Hepatic stellate cell (primary cell): Measurements from ENCODE around the gene ARMC6.
"Not testable (repeated sequence)": the region's sequence is repeated elsewhere in the genome, so short reads cannot be mapped to it uniquely, and the experiment has no call there.

ENCODE experiments used
- DNase-seq: peaks from one replicate; pipeline ENCODE4 v3.0.0; 2011; ENCODE audit warnings: low spot score

ARMC6 gene

DNA sequence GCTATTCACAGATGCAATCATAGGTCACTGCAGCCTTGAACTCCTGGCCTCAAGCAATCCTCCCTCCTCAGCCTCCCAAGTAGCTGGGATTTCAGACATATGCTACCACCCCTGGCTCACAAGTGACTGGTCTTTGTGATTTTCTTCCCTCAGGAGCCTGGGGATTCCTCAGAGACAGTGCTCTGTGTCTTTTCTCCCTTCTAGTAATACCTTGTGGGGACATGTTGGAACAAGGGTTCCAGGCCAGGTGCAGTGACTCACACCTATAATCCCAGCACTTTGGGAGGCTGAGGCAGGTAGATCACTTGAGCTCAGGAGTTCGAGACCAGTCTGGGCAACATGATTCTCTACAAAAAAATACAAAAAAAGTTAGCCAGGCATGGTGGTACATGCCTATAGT is 10.0 kb upstream of the ARMC6 start:
- not testable (repeated sequence) for DNase-seq

DNA sequence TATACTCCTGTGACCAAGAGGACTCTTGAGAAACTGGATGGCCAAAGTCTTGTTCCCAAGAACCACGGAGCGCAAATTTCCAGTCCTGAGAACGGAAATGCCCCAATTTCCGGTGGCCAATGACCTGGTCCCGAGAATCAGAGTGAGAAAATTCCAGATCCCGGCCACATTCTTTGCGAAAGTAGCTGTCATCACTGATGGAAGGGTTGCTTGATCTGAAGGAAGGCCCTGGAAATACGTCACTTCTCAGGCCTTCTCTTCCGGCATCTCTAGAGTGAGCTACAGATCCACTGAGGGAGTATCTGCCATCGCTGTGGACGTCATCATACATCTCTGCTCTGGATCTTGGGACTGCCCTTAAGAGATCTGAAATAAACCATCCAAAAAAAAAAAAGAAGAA is 7.5 kb upstream of the ARMC6 start:
- no peak for DNase-seq

DNA sequence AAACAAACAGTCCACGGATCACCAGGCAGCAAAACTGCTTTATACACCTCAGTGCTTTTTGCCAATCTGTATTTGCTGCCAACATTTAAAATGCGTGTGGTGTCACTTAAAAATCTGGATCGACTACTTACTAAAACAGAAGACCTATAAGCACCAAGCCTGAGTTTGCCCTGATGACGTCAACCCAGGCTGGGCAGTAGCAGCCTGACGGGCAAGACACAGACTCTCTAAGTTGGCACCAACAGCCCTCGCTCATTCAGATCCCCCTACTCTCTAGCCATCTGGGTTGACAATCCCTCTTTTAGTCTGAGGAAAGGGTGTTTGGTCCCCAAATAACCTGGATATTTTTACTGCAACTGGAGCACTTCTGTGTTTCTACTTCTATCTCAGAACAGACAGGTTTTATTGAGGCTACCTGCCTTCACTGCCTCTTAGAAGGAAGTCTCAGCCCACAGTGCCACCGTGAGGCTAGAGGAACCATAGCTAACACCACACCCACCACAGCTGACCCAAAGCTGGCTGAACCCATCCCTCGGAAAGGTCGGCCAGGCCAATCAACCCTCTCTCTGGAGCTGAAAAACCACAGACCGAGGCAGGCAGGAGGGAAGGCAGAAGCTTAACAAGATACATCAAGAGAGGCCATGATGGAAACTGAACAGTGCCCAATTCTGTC is 7.0 kb upstream of the ARMC6 start:
- DNase-seq: no peak

DNA sequence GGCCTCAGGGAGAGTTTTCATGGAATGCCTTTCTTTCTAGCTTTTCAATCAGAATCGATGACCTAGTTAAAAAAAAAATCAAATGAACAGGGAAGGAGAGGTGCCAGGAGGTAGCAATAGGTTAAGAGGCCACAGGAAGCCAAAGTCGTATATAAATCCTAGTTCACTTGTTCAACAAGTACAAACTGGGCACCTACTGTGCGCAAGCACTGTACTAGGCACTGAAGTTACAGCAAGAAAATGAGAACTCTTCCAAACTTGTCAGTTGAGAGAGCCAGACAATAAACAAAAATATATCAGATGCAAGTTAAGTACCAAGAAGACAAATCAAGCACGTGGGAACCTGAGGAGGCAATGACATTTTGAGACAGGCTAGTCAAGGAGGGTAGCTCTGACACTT is 6.2 kb upstream of the ARMC6 start:
- no peak for DNase-seq

DNA sequence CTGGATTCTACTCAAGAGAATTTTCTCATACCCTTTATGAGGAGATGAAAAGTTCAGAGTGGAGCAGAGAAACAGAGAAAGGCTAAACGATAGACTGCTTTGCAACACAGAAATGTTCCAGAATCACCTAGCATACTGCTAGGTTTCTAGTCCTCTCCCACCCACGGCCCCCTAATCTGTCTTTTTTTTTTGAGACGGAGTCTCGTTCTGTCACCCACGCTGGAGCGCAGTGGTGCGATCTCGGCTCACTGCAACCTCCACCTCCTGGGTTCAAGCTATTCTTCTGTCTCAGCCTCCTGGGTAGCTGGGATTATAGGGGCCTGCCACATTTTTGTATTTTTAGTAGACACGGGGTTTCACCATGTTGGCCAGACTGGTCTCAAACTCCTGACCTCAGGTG is 4.9 kb upstream of the ARMC6 start:
- DNase-seq: no peak

DNA sequence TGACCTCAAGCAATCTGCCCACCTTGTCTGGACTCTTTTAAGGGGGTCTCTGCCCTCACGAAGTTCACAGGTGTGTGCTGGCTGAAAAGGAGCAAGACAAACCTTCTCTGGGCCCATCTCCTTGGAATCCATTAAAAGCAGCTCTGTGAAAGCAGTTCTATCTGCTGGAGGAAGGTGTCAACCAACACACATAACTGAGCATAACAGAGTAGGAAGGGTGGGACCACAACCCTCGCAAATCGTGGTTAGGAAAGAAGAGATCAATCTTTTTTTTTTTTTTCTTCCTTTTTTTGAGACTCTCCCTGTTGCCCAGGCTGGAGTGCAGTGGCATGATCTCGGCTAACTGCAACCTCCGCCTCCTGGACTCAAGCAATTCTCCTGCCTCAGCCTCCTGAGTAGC is 1.5 kb upstream of the ARMC6 start:
- DNase-seq: no peak

DNA sequence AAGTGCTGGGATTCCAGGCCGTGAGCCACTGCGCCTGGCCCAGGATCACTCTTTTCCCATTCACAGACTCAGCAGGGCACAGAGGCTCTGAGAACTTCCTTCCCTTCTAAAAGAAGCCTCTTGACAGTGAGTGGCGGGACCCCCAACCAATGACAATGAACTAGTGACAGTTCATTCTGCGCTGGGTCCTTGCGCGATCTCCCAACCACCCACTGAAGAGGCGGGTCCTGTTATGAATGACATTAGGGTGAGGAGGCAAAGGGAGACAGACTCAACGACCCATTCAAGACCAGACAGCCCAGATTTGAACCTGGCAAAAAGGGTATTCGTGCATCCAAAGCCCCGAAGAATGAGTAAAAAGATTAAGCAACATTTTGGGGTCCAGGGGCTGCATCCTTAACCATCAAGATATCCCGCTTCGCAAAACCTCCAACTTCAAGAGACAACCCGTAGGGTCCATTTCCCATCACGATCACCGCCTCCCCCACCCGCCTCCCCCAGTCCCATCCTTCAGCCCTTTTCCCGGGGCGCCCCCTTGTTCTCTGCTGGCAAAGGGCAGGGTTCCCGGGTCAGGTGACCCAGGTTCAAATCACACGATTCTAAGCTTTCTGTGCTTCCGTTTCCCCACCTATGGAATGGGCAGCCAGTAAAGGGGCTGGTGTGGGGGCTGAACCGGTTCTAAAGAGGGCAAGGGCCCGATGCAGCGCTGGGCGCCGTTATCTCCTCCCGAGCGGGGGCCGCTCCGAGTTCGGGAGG is 805 bp upstream of the ARMC6 start:
- DNase-seq: peak; percentile 98

DNA sequence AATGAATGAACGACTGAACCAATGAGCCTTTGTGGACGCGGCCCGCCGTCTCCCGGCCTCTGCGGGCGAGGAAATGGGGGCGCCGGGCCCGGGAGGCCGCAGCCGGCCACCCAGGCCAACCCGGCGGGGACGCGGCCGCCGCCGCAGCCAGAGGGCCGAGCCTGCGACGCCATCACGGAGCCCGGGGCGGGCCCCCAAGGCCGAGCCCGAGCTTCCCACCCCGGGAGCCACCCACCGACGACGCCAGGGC is 302 bp upstream of the ARMC6 start:
- no peak for DNase-seq

DNA sequence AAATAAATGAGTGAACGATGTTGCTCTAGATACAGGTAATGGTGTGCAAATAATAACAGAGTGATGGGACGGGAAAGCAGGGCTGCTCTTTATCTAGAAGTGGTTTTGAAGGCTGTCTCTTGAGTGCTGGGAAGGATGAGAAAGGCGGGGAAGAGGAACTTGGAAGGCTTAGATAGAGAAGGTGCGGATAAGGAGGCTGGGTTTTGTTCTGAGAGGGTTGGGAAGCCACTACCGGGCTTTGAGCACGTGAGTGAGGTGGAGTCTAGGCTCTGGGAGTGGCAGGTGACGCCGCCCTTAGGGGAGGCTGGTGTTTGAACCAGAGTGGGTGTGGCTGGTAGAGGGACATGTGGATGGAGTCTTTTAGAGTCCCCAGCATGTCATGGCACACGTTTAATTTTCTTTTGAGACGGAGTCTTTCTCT is 811 bp downstream of the ARMC6 start:
- peak; percentile 72 for DNase-seq

DNA sequence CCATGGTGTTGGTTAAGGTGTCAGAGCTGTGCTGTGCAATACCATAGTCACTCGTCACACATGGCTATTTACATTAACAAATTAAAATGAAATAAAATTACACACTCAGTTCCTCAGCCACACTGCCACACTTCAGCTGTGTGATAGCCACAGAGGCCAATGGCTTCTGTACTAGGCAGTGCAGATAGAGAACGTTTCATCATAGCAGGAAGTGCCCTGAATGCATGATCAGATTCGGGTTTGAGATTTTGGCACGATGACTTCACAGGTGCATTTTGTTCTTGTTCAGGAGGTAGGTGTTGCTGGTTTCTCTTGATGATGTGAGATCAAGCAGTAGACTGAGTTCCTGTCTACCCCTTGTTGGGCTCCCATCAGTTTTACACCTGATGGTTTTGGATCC is 6.5 kb downstream of the ARMC6 start:
- no peak for DNase-seq

DNA sequence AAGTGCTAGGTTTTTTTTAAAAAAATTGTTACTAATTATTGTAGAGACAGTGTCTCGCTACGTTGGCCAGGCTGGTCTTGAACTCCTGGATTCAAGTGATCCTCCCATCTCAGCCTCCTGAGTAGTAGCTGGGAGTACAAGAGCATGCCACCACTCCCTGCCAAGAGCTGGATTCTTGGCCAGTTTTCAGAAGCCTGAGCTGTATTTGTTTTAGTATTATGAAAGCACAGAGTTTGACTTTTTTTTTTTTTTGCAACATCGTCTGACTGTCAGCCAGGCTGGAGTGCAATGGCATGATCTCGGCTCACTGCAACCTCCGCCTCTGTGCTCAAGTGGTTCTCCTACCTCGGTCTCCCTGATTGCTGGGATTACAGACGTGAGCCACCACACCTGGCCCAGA is 7.0 kb downstream of the ARMC6 start:
- DNase-seq: peak; percentile 49

DNA sequence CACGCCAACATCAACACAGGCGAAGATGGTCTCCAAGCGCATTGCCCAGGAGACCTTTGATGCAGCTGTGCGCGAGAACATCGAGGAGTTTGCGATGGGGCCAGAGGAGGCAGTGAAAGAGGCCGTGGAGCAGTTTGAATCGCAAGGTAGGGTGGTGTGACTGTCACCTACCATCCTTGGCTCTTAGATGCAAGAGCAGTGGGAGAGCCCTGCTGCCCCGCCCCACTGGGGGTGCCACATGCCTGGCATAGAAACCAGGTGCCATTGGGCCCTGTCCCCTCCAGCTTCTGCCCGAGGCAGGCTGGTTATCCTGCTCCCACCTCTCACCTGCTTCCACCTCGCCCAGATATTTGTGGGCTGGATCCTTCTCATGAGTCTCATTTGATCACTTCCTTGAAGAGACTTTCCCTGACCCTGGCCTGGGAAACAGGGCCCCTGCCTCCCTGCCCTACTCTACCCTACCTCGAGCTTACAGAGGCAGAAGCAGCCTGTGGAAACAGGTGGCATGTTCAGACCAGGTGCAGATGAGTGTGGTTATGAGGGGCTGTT is 9.4 kb downstream of the ARMC6 start:
- no peak for DNase-seq

DNA sequence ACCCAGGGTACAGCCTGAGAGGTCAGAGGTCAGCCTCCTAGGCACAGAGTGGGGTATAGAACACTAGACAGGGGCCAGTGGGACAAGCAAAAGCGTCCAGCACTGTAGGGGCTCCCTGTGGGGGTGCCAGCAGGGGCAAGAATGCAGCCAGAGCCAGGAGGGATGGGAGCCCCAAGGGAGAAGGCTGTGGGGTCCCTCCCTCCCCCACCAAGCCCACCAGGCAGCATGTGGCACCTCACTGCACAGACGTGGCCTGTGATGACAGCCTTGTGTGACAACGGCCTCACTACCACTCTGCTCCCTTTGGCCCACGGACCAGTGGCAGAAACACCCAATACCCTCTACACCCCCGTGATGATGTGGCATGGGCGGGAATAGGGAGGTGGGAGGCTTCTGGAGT is 10.1 kb downstream of the ARMC6 start:
- no peak for DNase-seq

DNA sequence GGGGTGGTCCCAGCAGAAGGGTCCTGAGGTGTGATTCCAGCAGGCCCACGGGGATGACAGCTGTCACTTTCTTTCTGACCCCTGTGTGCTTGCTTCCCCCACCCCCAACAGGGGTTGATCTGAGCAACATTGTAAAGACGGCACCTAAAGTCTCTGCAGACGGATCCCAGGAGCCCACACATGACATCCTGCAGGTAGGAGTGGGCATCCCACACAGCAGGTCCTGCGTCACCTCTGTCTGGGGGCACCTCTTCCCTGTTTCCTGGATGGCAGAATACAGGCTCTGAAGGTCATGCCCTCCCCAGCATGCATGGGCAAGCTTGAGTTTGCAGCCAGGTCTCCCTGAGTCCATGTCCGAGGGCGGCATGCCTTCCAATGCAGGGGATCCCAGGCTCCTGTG is 10.5 kb downstream of the ARMC6 start:
- no peak for DNase-seq

DNA sequence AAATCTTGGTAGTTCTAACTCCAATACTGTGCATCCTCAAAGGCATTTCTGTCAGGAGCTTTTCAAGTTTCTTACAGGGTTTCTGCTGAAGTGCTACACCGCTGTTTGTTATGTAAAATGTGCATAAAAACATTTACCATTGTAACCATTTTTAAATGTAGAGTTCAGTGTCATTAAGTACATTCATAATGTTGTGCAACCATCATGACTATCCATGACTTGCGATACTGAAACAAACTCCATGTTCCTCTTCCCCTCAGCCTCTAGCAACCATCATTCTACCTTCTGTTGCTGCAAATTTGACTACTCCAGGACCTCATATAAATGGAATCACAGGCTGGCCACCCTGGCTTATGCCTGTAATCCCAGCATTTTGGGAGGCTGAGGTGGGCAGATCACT is 16.0 kb downstream of the ARMC6 start:
- no peak for DNase-seq

DNA sequence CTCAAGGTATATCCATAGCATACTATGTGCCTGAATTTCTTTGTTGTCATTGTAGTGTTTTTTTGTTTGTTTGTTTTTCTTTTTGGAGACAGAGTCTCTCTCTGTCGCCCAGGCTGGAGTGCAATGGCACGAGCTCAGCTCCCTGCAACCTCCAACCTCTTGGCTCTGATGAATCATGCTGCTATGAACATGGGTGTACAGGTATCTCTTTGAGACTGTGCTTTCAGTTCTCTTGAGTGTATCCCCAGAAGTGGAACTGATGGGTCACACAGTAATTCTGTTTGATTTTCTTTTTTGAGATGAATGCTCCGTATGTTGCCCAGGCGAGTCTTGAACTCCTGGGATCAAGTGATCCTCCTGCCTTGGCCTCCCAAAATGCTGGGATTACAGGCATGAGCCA is 16.7 kb downstream of the ARMC6 start:
- DNase-seq: no peak

DNA sequence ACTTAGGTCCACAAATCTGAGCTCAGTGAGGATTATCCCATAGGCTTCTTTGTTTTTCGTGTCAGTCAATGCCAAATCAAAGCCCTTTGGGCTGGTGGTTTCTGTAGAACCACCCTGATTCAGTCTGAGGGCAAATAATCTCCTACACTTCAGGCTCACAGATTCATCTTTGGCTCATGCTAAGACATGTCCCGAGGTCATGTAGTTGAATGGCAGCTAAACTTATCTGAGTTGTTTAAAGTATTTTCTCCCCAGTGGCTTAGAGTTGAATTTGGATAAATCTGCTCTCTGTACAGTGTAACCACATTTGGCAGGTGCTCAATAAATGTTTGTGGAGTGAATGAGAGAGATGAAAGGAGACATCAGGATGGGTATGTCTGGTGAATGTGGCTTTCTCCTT is 17.3 kb downstream of the ARMC6 start:
- DNase-seq: no peak

DNA sequence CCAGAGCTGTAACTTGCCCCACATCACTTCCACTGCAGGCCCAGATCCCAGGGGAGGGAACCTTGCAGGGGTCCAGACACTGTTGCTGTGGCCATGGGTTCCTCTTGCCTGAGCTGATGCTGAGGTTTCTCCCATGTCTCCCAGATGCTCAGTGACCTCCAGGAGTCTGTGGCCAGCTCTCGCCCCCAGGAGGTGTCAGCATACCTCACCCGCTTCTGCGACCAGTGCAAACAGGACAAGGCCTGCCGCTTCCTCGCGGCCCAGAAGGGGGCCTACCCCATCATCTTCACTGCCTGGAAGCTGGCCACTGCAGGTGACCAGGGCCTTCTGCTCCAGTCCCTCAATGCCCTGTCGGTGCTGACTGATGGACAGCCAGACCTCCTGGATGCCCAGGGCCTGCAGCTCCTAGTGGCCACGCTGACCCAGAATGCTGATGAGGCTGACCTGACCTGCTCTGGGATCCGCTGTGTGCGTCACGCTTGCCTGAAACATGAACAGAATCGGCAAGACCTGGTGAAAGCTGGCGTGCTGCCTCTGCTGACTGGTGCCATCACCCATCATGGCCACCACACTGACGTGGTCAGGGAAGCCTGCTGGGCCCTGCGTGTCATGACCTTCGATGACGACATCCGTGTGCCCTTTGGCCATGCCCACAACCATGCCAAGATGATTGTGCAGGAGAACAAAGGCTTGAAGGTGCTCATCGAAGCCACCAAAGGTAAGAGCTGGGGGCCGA is 18.2 kb downstream of the ARMC6 start:
- DNase-seq: no peak

DNA sequence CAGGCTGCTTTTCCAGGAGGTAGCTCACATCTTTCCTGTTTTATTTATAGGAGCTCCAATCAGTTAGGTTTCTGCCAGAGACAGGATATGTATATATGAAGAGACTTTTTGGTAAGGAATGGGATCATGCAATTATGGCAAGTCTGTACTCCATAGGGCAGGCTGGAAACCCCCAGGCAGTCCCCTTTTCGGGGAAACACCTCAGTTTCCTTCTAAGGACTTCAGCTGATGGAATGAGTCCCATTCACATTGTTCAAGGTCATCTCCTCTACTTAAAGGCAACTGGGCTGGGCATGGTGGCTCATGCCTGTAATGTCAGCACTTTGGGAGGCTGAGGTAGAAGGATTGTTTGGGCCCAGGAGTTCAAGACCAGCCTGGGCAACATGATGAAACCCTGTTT is 19.5 kb downstream of the ARMC6 start:
- DNase-seq: no peak

DNA sequence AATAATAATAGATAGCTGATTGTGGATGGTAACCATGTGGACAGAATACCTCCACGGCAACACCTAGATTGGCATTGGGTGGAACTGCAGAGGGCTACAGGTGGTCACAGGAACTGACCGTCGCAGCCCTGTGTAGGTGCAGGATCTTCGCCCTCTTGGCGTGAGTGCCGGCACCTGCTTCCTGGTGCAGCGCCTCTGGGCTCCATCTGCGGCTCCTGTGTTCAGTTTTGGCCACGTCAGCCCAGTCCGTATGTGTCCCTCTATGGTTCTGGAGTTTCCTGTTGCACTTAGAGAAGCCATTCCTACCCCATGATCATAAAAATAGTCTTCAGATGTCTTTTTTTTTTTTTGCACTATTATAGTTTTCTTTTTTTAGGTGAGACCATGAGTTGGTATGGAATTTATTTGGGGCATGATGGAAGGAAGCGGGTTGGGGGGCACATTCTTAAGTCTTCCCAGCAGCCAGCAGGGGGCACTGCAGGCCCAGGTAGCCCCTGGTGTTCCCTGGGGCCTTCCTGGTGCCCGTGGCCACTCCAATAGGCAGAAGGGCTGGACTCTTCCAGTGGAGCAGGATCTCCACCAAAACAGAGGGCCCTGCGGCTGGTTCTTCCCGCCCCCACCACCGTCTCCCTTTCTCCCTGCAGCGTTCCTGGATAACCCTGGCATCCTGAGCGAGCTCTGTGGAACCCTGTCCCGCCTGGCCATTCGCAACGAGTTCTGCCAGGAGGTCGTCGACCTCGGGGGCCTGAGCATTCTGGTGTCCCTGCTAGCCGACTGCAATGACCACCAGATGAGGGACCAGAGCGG is 20.3 kb downstream of the ARMC6 start:
- peak; percentile 72 for DNase-seq

DNA sequence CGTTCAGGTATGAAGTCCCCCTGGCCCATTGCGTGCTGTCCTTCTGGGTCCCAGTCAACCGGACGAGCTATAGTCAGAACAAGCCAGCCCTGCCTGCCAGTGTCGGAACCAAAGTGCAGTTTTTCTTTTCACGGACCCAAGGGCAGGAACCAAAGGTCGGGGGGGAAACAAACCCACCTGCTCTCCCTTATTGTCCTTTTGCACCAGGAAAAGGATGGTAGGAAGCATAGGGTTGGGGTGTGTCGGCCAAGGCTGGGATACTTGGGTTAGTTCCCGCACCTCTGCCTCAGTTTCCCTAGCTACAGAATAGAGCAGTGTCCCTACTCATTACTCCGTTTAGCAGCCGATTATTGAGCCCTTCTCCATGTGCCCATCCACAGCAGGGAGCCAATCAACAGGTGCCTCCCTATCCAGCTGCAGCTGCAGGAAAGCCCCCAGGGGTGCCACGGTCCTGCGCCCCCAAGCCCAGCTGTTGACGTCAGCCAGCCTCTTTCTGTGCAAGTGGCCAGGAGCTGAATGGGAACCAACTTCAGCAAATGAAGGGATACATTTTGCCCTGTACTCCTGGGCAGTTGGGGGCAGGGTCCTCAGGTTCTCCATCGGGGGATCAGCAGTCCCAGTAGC is 21.0 kb downstream of the ARMC6 start:
- DNase-seq: no peak

DNA sequence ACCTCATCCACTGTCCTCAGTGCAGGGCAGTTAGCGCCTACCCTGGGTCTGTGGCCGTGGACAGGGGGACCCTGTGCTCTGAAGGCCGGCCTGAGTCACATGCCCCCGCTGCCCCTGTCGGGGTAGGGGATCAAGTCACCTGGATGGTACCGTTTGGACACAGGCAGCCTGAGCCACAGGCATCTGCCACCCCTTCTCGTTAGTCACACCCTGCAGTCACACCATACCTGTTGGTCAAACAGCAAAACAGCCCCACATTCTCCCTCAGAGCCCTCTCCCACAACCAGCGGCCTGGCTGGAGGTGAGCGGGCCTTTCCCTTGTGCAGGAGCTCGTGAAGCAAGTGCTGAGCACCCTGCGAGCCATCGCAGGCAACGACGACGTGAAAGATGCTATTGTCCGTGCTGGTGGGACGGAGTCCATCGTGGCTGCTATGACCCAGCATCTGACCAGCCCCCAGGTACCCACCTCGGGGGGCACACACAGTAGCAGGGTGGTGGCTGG is 21.6 kb downstream of the ARMC6 start:
- DNase-seq: no peak
